Stimulated activated CD4-positive, alpha-beta T cell treated with anti-CD3 and anti-CD28 coated beads, Interleukin-15, amount 100 ng/mL, for 48 hours (primary cell): Measurements from ENCODE around the gene CFAP161.

Source experiments
- DNase-seq, 2 donors: peaks; one replicate each; pipeline ENCODE4 v3.0.0-alpha.2; 2020; ENCODE audit warnings: low read depth in 2 of 2

Gene CFAP161

GRCh38 chr15:81183439-81183775, 49.3 kb downstream of the CFAP161 start:
- no peak for DNase-seq

- DNase-seq, result no peak
Measured at GRCh38 chr15:81184188-81184587, 50.1 kb downstream of the CFAP161 start.

GRCh38 chr15:81185631-81186295, 51.7 kb downstream of the CFAP161 start:
- no peak for DNase-seq

GRCh38 chr15:81188354-81188753, 54.3 kb downstream of the CFAP161 start:
- no peak for DNase-seq

GRCh38 chr15:81189583-81190283, 55.7 kb downstream of the CFAP161 start:
- no peak for DNase-seq

GRCh38 chr15:81190922-81191507, 56.9 kb downstream of the CFAP161 start:
- DNase-seq, result no peak

- DNase-seq, result no peak
Measured at GRCh38 chr15:81191701-81192100, 57.6 kb downstream of the CFAP161 start.

GRCh38 chr15:81194723-81195122, 60.7 kb downstream of the CFAP161 start:
- no peak for DNase-seq

- DNase-seq, result no peak
Measured at GRCh38 chr15:81195339-81195864, 61.3 kb downstream of the CFAP161 start.

GRCh38 chr15:81196576-81197254, 62.6 kb downstream of the CFAP161 start, which contains the start of gene IL16:
Gene IL16, plus strand, starts transcription at chr15:81196879. Its CDS starts 28,521 bp downstream, at chr15:81225400.
- no peak for DNase-seq

GRCh38 chr15:81197255-81197630, 63.2 kb downstream of the CFAP161 start:
- DNase-seq, result no peak

- no peak for DNase-seq
Measured at GRCh38 chr15:81197688-81198281, 63.7 kb downstream of the CFAP161 start.
